Umbilical cord (tissue), 2 donors: ENCODE measurements around the gene ZNF382. TPM values are rescaled to one million over a fixed set of nuclear protein-coding genes. Genes with fewer than 3 reads are reported as not detected.

ENCODE experiments used
- DNase-seq: peaks from one replicate; pipeline ENCODE4 v3.0.0-alpha.2; 2015; ENCODE audit warnings: low spot score
- total RNA-seq: library from RNA; depleted of rRNA; stranded (reverse); fragments of >200 nt; gene quantifications from one replicate; pipeline ENCODE4 v1.2.3, GENCODE V29; 2014; ENCODE audit warnings: low replicate concordance; ENCODE audit not compliant: insufficient read depth

Gene ZNF382
- total RNA-seq, 1 donor from 2014 or later: 16.1 TPM

DNA sequence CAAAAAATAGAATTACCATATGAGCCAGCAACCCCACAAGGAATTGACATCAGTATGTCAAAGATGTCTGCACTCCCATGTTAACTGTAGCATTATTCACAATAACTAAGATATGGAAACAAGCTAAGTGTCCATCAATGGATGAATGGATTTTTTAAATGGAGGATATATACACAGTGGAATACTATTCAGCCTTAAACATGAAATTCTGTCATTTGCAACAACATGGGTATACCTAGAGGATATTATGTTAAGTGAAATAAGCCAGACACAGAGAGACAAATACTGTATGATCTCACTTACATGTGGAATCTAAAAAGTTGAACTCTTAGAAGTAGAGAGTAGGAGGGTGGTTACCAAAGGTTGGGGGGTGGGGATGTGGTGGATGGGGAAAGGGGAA lies 74.3 kb downstream of the ZNF382 start:
- DNase-seq: no peak

Other genes starting within 250 kb of the ZNF382 start
- gene ZFP14, start 226.1 kb upstream of the ZNF382 start, total RNA-seq: 10.4 TPM
- gene ZFP82, start 186.7 kb upstream of the ZNF382 start, total RNA-seq: 9.1 TPM
- gene ZNF566, start 115.8 kb upstream of the ZNF382 start, total RNA-seq: 34.2 TPM
- 11.3 TPM for gene ZNF260, start 77.0 kb upstream of the ZNF382 start, total RNA-seq
- gene ZNF529, start 32.0 kb upstream of the ZNF382 start, total RNA-seq: 19.5 TPM
- gene ZNF461, start 61.5 kb downstream of the ZNF382 start, total RNA-seq: 14.2 TPM
- 7.7 TPM for gene ZNF567, start 82.3 kb downstream of the ZNF382 start, total RNA-seq
- gene ZNF850, start 167.5 kb downstream of the ZNF382 start, total RNA-seq: 15.9 TPM
- gene ZNF790, start 233.1 kb downstream of the ZNF382 start, total RNA-seq: 21.4 TPM
- 37.1 TPM for gene ZNF345, start 245.6 kb downstream of the ZNF382 start, total RNA-seq